SK-N-SH treated with all-trans-retinoic acid at 6 μM for 48 hours (cell line): ENCODE data around the gene ADIPOR1.

Experiments
- ATAC-seq: fragments of 200-7000 bp; cut with Tn5 transposase; 3 replicates; pipeline ENCODE4 v1.9.1; 2020; ENCODE audit warnings: mild to moderate bottlenecking, moderate library complexity
- BACH2 ChIP-seq: fragments of 250-450 bp; sonication (Bioruptor Pico); IDR thresholded peaks from 2 replicates; pipeline ENCODE4 v1.9.0; 2021; ENCODE audit warnings: mild to moderate bottlenecking, borderline replicate concordance
- GLIS3 ChIP-seq: fragments of 250-450 bp; sonication (Bioruptor Pico); IDR thresholded peaks from 2 replicates; pipeline ENCODE4 v1.5.0; 2020; ENCODE audit warnings: mild to moderate bottlenecking, moderate library complexity
- ISL1 ChIP-seq: fragments of 250-450 bp; sonication (Bioruptor Pico); IDR thresholded peaks from 2 replicates; pipeline ENCODE4 v2.1.2; 2022; ENCODE audit warnings: mild to moderate bottlenecking, moderate library complexity
- PPARA ChIP-seq: fragments of 250-450 bp; sonication (Bioruptor Pico); IDR thresholded peaks from 2 replicates; pipeline ENCODE4 v1.5.0; 2020; ENCODE audit warnings: mild to moderate bottlenecking, borderline replicate concordance
- RARB ChIP-seq: fragments of 250-450 bp; sonication (Bioruptor Pico); IDR thresholded peaks from 2 replicates; pipeline ENCODE4 v1.8.0; 2021; ENCODE audit warnings: mild to moderate bottlenecking, moderate library complexity
- TCF4 ChIP-seq: fragments of 250-450 bp; sonication (Bioruptor Pico); IDR thresholded peaks from 2 replicates; pipeline ENCODE4 v1.8.0; 2021; ENCODE audit warnings: mild to moderate bottlenecking, moderate library complexity, borderline replicate concordance
- TOX ChIP-seq: fragments of 250-450 bp; sonication (Bioruptor Pico); IDR thresholded peaks from 2 replicates; pipeline ENCODE4 v1.8.0; 2021; ENCODE audit warnings: mild to moderate bottlenecking, moderate library complexity, borderline replicate concordance
- ZC3H10 ChIP-seq: fragments of 250-450 bp; sonication (Bioruptor Pico); IDR thresholded peaks from 2 replicates; pipeline ENCODE4 v1.5.1; 2021; ENCODE audit warnings: mild to moderate bottlenecking, moderate library complexity
- ZFP3 ChIP-seq: fragments of 250-450 bp; sonication (Bioruptor Pico); IDR thresholded peaks from 2 replicates; pipeline ENCODE4 v1.5.0; 2020; ENCODE audit warnings: mild to moderate bottlenecking, moderate library complexity
- ZFP30 ChIP-seq: fragments of 450-650 bp; formaldehyde crosslinking; IDR thresholded peaks from 2 replicates; pipeline ENCODE4 v1.5.0; 2022; ENCODE audit warnings: mild to moderate bottlenecking, moderate library complexity
- ZNF565 ChIP-seq: fragments of 450-650 bp; formaldehyde crosslinking; conservative IDR thresholded peaks from 2 replicates; pipeline ENCODE4 v1.5.0; 2020; ENCODE audit warnings: low read depth, mild to moderate bottlenecking, moderate library complexity
- ZNF70 ChIP-seq: fragments of 450-650 bp; formaldehyde crosslinking; IDR thresholded peaks from 2 replicates; pipeline ENCODE4 v1.5.0; 2020; ENCODE audit warnings: mild to moderate bottlenecking, moderate library complexity
- ZNF8 ChIP-seq: fragments of 450-650 bp; formaldehyde crosslinking; IDR thresholded peaks from 2 replicates; pipeline ENCODE4 v1.5.0; 2020; ENCODE audit warnings: mild to moderate bottlenecking, moderate library complexity
- TF ChIP-seq, protein P1 (sequence below): fragments of 250-450 bp; sonication (Bioruptor Pico); IDR thresholded peaks from 2 replicates; pipeline ENCODE4 v1.8.0; 2020; ENCODE audit warnings: mild to moderate bottlenecking, moderate library complexity, borderline replicate concordance
- TF ChIP-seq, protein P2 (sequence below): fragments of 250-450 bp; sonication (Bioruptor Pico); IDR thresholded peaks from 2 replicates; pipeline ENCODE4 v1.8.0; 2021; ENCODE audit warnings: low read depth, mild to moderate bottlenecking, moderate library complexity, borderline replicate concordance
- TF ChIP-seq, protein P3 (sequence below): fragments of 250-450 bp; sonication (Bioruptor Pico); IDR thresholded peaks from 2 replicates; pipeline ENCODE4 v1.5.0; 2020; ENCODE audit warnings: mild to moderate bottlenecking, moderate library complexity
- TF ChIP-seq, protein P4 (sequence below): fragments of 250-450 bp; sonication (Bioruptor Pico); IDR thresholded peaks from 2 replicates; pipeline ENCODE4 v1.5.1; 2021; ENCODE audit warnings: mild to moderate bottlenecking, moderate library complexity

ADIPOR1 gene

DNA sequence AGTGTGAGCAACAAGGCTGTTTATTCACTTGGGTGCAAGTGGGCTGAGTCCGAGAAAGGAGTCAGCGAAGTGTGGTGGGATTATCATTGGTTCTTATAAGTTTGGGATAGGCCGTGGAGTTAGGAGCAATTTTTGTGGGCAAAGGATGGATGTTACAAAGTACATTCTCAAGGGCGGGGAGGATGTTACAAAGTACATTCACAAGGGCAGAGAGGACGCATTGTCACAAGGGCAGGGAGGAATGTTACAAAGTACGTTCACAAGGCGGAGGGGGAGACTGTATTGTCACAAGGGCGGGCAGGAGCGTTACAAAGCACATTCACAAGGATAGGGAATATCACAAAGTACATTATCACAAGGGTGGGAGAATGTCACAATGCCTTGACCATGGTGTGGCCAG, 43.9 kb upstream of the ADIPOR1 start (continued):
- TF ChIP-seq ZNF8 (no peak), RARB (no peak), ZFP3 (CRISPR knock-in tag) (no peak), GLIS3 (CRISPR knock-in tag) (no peak)
- TF ChIP-seq, protein P1, sequence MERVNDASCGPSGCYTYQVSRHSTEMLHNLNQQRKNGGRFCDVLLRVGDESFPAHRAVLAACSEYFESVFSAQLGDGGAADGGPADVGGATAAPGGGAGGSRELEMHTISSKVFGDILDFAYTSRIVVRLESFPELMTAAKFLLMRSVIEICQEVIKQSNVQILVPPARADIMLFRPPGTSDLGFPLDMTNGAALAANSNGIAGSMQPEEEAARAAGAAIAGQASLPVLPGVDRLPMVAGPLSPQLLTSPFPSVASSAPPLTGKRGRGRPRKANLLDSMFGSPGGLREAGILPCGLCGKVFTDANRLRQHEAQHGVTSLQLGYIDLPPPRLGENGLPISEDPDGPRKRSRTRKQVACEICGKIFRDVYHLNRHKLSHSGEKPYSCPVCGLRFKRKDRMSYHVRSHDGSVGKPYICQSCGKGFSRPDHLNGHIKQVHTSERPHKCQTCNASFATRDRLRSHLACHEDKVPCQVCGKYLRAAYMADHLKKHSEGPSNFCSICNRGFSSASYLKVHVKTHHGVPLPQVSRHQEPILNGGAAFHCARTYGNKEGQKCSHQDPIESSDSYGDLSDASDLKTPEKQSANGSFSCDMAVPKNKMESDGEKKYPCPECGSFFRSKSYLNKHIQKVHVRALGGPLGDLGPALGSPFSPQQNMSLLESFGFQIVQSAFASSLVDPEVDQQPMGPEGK: no peak
- TF ChIP-seq, protein P2, sequence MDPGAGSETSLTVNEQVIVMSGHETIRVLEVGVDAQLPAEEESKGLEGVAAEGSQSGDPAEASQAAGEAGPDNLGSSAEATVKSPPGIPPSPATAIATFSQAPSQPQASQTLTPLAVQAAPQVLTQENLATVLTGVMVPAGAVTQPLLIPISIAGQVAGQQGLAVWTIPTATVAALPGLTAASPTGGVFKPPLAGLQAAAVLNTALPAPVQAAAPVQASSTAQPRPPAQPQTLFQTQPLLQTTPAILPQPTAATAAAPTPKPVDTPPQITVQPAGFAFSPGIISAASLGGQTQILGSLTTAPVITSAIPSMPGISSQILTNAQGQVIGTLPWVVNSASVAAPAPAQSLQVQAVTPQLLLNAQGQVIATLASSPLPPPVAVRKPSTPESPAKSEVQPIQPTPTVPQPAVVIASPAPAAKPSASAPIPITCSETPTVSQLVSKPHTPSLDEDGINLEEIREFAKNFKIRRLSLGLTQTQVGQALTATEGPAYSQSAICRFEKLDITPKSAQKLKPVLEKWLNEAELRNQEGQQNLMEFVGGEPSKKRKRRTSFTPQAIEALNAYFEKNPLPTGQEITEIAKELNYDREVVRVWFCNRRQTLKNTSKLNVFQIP: no peak
- TF ChIP-seq, protein P3, sequence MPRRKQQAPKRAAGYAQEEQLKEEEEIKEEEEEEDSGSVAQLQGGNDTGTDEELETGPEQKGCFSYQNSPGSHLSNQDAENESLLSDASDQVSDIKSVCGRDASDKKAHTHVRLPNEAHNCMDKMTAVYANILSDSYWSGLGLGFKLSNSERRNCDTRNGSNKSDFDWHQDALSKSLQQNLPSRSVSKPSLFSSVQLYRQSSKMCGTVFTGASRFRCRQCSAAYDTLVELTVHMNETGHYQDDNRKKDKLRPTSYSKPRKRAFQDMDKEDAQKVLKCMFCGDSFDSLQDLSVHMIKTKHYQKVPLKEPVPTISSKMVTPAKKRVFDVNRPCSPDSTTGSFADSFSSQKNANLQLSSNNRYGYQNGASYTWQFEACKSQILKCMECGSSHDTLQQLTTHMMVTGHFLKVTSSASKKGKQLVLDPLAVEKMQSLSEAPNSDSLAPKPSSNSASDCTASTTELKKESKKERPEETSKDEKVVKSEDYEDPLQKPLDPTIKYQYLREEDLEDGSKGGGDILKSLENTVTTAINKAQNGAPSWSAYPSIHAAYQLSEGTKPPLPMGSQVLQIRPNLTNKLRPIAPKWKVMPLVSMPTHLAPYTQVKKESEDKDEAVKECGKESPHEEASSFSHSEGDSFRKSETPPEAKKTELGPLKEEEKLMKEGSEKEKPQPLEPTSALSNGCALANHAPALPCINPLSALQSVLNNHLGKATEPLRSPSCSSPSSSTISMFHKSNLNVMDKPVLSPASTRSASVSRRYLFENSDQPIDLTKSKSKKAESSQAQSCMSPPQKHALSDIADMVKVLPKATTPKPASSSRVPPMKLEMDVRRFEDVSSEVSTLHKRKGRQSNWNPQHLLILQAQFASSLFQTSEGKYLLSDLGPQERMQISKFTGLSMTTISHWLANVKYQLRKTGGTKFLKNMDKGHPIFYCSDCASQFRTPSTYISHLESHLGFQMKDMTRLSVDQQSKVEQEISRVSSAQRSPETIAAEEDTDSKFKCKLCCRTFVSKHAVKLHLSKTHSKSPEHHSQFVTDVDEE (CRISPR knock-in tag): no peak

DNA sequence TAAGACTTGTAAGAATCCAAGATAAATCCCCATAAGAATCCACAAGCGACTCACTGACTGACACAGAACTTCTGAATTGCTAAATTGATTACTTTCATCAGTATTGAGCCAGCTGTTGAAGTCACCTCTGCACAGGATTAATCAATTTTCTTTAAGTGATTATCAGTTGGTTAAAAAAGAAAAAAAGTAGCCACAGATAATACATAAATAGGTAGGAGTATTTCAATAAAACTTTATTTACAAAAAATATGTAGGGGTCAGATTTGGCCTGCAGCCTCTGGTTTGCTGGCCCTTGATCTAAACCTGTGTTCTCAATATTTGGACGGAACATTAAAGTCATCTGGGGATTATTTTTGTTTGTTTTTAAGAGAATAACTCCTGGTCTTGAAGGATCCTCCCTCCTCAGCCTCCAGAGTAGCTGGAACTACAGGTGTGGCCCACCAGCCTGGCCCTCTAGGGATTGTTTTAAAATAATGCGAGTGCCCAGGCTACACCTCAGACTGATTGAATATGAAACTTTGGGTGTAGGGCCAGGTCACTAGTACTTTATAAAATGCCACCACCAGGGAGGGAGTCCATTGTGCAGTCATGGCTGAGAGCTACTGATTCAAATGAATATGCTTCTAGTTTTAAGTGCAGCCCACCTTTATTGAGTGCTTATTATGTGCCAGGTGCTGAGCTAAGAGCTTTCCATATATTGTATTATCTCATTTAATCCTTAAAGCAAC, 42.3 kb upstream of the ADIPOR1 start:
- TF ChIP-seq ZNF70 (CRISPR knock-in tag): no peak
- TF ChIP-seq, protein P3 (CRISPR knock-in tag): no peak
- TF ChIP-seq, protein P2: no peak
- no peak for TF ChIP-seq BACH2
- TF ChIP-seq, protein P1: no peak
- TF ChIP-seq ZFP30: no peak
- TF ChIP-seq ZFP3 (CRISPR knock-in tag): no peak
- TF ChIP-seq, protein P4, sequence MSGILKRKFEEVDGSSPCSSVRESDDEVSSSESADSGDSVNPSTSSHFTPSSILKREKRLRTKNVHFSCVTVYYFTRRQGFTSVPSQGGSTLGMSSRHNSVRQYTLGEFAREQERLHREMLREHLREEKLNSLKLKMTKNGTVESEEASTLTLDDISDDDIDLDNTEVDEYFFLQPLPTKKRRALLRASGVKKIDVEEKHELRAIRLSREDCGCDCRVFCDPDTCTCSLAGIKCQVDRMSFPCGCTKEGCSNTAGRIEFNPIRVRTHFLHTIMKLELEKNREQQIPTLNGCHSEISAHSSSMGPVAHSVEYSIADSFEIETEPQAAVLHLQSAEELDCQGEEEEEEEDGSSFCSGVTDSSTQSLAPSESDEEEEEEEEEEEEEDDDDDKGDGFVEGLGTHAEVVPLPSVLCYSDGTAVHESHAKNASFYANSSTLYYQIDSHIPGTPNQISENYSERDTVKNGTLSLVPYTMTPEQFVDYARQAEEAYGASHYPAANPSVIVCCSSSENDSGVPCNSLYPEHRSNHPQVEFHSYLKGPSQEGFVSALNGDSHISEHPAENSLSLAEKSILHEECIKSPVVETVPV: no peak
- no peak for TF ChIP-seq ZNF8
- no peak for TF ChIP-seq GLIS3 (CRISPR knock-in tag)
- no peak for TF ChIP-seq ISL1 (CRISPR knock-in tag)
- TF ChIP-seq PPARA (CRISPR knock-in tag): no peak
- no peak for TF ChIP-seq ZC3H10 (CRISPR knock-in tag)
- TF ChIP-seq ZNF565 (CRISPR knock-in tag): no peak
- TF ChIP-seq TCF4 (CRISPR knock-in tag): no peak
- TF ChIP-seq TOX (CRISPR knock-in tag): no peak
- ATAC-seq: no peak
